ENCODE data around the gene CHRNA7.

Gene CHRNA7

GRCh38 chr15:32091505-32092380, 61.4 kb downstream of the CHRNA7 start:
- no peak for FAIRE-seq

- FAIRE-seq: no peak
Measured at GRCh38 chr15:32096213-32096612, 65.9 kb downstream of the CHRNA7 start.

- no peak for FAIRE-seq
Measured at GRCh38 chr15:32096916-32097617, 66.8 kb downstream of the CHRNA7 start.

- no peak for FAIRE-seq
Measured at GRCh38 chr15:32098033-32098432, 67.7 kb downstream of the CHRNA7 start.

- no peak for FAIRE-seq
Measured at GRCh38 chr15:32099097-32099785, 68.9 kb downstream of the CHRNA7 start.

- no peak for FAIRE-seq
Measured at GRCh38 chr15:32099956-32100684, 69.8 kb downstream of the CHRNA7 start.

GRCh38 chr15:32104061-32104995, 74.0 kb downstream of the CHRNA7 start:
- FAIRE-seq: no peak

GRCh38 chr15:32105258-32106241, 75.2 kb downstream of the CHRNA7 start:
- FAIRE-seq: no peak

GRCh38 chr15:32106401-32107381, 76.4 kb downstream of the CHRNA7 start:
- no peak for FAIRE-seq

- no peak for FAIRE-seq
Measured at GRCh38 chr15:32107477-32108080, 77.3 kb downstream of the CHRNA7 start.

- FAIRE-seq: no peak
Measured at GRCh38 chr15:32108661-32109060, 78.3 kb downstream of the CHRNA7 start.

- FAIRE-seq: no peak
Measured at GRCh38 chr15:32112101-32112500, 81.8 kb downstream of the CHRNA7 start.

- FAIRE-seq: no peak
Measured at GRCh38 chr15:32113224-32113623, 82.9 kb downstream of the CHRNA7 start.

GRCh38 chr15:32117122-32117521, 86.8 kb downstream of the CHRNA7 start:
- FAIRE-seq: no peak

GRCh38 chr15:32119286-32119685, 89.0 kb downstream of the CHRNA7 start:
- no peak for FAIRE-seq

GRCh38 chr15:32119694-32120330, 89.5 kb downstream of the CHRNA7 start:
- no peak for FAIRE-seq

- no peak for FAIRE-seq
Measured at GRCh38 chr15:32120577-32121383, 90.5 kb downstream of the CHRNA7 start.
